LHCN-M2 (cell line): ENCODE measurements around the gene MAN1A1. TPM values are rescaled to one million over a fixed set of nuclear protein-coding genes. Genes with fewer than 3 reads are reported as not detected.
"Not testable (repeated sequence)": the region's sequence is repeated elsewhere in the genome, so short reads cannot be mapped to it uniquely, and the experiment has no call there.

ENCODE experiments used
- DNase-seq: peaks from one replicate; pipeline ENCODE4 v3.0.0-alpha.2; 2012; ENCODE audit warnings: low read depth
- total RNA-seq: library from RNA; depleted of rRNA; stranded (reverse); fragments of >200 nt; gene quantifications from 2 replicates; pipeline ENCODE4 v1.2.3, GENCODE V29; 2014

MAN1A1 gene
- total RNA-seq, 1 experiment from 2014 or later, result 104 TPM

DNA sequence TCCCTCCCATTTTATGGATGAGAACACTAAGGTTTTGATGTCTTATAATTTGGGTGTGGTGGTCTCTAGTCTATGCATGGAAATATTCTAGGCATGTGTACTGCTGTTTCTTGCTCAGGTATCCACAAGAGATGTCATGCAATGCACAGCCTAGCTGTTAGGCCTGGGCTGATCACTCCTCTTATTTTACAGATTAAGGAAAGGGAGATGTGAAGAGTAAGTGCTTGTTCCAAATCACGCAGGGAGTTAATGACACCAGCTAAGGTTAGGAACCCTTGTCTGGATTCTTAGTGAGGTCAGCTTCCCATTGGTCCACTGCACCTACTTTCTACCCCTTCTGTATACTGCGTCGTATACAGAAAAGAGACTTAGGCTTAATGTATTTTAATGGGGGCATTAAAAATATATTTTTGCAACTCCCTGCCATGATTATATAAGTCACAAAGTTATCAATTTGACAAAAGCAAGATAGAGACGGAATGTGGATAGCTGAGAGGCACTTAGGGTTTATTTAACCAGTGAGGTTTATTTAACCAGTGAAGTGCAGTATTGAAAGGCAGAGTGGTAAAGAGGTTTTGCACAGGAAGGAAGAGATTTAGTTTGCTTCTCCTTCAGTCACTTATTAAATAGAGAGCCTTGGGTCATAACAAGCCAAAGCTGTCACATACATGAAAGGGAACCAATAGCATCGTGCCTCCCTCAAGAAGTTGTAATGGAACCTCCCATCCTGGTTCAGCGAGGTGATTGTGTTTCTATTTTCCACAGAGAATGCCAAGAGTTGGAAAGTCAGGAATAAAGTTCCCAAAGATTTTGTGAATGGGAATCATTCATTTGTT lies 176.1 kb downstream of the MAN1A1 start:
- DNase-seq, result no peak

DNA sequence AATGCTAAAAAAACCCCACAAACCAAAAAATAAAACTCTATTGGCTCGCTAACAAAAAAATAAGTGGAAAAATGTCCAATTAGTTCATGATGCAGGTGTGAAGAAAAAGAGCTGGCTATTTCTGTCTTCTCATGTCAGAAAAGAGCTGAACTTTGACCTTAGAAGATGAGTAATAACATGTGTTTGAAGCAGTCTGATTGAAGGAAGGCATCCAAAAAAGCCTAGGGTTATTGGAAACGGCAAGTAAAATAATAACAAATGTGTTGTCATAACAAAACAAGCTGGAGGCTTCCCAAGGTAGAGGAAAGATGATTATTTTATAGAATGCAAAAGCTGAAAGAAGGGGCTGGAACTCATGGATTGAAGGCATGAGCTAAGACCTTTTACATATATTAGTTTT lies 176.7 kb downstream of the MAN1A1 start:
- DNase-seq, result peak; percentile 54

DNA sequence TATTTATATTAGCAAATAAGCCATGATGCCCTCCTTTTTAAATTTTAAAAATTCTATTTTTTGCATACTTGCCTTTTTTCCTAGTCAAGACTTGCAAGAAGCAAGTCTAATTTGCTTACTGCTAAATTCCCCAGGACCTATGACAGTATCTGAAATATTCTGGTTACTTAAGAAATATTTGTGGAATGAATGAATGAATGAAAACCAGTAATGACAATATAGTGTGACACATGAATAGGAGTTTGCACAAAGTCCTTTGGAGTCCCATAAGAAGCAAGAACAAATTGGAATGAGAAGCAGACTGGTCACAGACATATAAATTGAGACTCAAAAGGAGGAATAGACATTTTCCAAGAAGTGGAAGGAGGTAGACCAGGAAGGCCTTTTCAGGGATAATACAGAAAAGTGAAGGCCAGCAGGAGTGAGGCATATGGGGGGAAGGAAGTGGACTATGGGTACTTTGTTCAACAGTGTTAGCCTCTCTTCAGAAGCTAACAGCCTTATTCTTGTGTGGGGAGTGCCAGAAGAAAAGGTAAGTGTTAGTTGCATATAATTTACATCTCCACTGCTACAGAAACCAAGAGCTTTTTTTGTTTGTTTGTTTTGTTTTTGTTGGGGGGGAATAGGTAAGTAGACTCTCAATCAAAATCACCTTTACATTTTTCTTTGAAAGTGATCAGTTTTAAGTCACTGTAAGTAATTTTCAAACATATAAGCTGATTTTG lies 177.5 kb downstream of the MAN1A1 start:
- no peak for DNase-seq

DNA sequence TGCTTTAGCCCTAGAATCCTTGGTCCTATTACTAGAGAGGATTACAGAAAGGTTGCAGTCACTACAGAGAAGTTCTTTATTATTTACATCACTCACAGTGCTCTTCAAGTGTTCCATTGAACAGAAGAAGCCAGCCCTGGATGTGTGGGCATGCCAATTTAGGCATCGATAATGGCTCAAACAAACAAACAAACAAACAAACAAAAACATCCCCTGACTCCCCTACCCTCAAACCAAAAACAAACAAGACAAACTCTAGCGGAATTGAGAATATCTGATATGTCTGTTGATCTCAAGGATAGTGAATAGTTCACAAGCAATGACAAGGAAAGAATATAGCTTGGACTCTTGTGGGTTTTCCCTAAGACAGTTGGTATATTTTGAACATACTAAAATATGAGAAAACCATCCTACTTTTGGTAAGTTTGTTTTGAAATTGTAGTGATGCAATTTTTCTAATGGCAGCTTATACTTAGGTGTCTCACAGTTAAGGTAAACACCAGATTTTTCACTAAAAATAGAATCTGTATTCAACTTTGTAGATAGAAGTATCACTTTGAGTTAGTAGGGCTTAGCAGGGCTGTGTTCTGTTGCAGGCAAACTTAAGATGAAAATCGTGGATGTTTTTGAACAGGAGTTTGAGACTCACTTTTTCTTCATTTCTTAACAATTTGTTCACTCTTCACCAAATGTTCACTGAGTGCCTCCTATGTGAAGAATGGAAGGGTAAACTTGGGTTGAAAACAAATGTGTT lies 178.3 kb downstream of the MAN1A1 start:
- DNase-seq, result no peak

DNA sequence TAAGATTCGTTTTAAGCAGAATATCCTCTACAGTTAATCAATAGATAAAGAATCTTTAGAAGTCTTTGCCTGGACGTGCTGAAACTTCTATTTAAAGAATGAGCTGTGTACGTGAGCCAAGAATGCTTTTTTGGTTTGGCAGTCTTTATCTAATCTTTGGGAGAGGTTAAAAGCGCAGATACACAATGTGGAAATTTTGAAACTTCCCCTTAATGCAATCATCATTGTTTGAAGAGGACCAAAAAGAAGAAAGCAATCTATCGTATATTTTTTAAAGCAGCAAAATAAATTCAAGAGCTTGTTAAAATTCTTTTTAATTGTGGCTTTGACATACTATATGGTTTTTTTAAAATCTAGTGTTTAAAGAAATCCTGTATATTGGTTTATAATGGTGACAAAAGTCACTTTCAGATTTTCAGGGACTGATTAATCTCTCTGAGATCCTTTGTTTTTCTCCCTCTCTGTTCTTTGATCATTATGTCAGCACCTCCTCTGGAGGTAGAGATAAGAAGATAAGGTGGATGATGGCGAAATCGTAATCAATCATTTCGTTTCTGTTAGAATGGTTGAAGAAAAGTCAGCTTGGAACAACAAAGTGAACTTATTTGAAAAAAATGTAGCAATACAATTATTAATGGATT lies 179.0 kb downstream of the MAN1A1 start:
- DNase-seq, result no peak

DNA sequence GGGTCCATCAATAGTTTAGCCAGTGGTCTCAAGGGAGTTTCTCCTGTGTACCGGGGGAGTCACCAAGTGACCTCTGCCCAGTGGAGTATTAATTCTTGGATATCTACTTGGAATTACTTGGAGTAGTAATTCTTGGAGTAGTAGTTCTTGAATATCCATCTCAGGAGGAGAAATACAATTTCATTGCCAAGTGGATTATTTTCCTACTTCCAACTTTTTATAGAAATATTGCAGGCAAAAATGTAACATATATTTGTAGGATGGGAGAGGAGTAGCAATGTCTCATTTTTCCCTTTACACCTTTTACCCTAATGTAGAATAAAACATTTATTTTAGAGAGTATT lies 179.5 kb downstream of the MAN1A1 start:
- DNase-seq, result no peak

DNA sequence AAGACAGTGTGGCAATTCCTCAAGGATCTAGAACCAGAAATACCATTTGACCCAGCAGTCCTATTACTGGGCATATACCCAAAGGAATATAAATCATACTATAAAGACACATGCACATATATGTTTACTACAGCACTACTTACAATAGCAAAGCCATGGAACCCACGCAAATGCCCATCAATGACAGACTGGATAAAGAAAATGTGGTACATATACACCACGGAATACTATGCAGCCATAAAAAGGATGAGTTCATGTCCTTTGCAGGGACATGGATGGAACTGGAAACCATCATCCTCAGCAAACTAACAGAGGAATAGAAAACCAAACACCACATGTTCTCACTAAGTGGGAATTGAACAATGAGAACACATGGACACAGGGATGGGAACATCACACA lies 180.2 kb downstream of the MAN1A1 start:
- DNase-seq, result not testable (repeated sequence)

DNA sequence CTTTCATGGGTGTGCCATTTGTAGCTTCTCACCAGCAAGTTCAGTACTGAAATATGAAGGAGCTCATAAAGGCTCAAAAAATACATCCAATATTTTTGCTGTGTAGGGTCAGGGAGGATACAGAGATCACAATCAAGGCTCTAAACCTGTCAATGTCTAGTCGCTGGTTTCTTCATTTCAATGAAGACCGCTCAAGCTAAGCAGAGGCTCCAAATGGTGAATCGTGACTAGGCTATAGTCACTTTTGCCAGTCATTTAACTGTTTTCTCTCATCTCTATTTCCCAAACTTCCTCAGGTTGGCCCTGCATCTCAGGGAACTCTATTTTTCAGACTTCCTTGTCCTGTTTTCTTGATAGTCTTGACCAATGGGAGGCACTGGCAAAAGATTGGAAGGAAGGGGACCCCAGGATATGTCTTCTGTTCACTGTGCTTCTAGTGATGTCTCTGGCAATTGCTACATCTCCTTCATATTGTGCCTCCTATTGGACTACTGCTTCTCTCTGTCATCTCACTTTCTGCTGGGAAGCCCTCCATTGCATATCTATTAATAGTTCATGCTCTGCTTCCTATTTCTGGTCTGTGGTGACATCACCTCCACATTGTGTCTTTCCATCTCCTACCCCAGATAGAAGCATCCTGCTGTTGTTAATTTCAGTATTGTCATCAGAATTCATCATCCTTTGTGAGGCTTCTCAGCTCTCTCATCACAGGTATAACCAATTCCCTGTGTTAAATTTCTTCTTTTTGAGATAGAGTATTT lies 183.4 kb downstream of the MAN1A1 start:
- no peak for DNase-seq

DNA sequence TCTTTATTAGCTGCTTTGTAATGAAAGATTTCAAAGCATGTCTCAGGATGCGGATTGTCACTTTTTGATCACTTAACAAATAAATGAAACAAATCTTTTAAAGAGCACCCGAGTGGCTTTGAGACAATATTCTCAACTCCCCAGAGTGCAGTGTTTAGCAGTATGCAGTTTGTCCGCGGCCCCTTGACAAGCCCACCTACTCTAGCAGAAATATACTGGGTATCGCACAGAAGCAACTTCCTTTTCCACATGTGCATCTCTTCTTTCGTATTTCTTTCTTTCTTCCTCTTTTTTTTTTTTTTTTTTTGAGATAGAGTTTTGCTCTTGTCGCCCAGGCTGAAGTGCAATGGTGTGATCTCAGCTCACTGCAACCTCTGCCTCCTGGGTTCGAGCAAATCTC lies 186.6 kb downstream of the MAN1A1 start:
- DNase-seq, result no peak

DNA sequence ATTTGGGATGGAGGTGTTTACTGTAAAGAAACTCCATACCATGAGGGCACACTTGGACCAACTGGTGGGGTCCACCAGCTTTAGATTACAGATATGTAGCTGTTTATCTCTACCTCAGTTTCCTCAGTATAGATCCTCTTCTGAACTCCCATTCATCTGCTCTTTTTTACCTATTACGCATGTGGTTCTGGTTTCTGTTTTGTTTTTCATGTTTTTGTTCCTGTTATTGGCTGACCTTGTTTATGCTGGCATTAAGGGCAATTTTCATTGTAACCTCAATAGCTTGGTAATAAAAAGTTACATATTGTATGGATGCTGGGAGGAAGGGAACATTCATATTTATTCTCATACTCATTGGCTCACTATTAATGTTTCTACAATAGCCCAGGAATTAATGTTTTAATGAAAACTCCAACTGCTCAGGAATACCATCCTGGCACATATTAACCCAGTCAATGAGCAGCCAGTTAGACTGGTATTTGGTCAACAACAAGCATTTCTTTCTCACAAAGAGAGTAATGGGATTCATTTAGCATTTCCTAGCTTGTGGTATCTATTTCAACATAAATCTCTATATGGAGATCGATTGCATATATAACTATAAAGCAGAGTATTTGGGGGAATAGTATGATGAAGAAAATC lies 187.3 kb downstream of the MAN1A1 start:
- no peak for DNase-seq

DNA sequence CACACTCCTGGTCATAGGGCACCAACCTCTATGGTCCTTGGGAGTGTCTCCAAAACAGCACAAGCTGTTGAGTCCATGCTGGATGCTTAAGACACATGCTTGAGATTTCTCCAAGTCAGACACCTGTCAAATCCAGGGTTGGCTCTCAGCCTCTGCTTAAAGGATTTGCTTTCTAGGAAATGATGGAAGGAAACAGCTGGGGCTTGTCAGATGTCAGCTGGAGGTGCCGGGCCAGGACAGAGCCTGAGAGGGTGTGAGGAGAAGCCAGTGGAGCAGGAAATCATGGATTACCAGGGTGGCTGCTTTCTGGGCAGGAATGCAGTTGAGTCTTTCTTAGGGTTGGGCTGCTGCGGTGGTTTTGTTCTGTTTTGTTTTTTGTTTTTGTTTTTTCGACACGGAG lies 188.1 kb downstream of the MAN1A1 start:
- DNase-seq, result peak; percentile 99

DNA sequence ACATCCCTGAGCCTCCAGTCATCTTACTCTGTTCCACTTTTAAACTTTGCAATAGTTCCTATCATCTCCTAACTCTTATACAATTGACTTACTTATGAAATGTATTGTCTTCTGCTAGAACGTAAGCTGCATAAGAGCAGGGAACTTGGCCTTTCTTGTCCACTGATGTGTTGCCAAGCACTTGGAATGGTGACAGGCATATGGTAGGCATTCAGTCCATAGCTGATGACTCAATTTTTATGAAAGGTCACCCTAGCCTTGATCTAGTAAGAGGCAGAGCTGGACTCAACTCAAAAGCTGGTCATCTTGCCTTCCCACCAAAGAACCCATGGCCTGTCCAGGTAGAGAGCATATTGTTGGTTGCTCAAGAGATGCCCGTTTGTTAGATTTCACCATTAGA lies 188.7 kb downstream of the MAN1A1 start:
- DNase-seq, result no peak

DNA sequence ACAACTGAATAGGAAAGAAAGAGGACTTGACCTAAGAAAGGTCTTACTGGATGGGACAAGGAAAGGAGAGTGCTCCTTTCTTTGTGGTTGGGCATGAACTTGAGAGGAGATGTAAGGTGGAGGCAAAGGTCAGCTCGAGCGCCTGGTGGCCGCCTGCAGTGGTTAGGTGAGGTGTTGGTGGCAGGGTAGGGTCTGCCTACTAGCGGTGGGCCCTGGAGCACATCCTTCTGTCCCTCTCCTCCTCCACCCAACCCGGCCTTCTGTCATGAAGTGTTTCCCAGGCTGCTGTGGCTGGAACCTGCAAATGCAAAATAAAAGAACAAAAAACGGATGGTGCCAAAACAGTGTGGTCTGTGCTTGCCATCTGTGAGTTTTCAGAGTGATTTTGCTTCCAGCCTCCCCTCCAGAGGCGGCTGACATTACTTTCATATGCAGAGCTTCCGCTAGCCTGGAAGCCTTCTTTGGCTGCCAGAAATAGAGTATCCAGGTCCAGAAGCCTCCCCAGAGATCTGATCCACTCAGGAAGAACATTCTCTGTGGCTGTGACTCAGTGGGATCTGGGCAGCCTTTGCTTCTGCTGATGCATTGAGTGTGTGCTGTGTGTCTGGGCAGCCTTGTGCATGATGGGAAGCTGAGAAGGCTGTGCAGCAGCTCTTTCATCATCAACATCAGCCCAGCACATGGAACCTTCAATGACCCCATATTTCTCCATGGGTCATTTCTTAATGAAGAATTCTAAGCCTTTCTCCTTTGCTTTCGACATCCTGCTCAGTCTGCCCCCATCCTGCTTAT lies 191.3 kb downstream of the MAN1A1 start:
- DNase-seq, result peak; percentile 63

DNA sequence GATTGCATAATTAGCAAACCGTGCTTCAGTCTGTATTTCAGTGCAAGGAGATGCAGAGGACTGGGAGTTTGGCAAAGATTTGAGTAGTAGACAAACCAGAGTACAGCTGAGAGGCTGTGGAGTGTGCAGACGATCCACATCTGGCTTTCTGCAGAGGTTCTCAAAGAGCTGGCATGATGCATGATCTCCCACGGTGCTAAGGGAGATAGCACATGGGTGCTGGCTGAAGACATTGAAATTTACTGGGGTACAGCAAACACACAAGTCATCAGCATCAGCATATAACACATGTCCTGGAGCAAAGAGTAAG lies 192.1 kb downstream of the MAN1A1 start:
- DNase-seq, result no peak

DNA sequence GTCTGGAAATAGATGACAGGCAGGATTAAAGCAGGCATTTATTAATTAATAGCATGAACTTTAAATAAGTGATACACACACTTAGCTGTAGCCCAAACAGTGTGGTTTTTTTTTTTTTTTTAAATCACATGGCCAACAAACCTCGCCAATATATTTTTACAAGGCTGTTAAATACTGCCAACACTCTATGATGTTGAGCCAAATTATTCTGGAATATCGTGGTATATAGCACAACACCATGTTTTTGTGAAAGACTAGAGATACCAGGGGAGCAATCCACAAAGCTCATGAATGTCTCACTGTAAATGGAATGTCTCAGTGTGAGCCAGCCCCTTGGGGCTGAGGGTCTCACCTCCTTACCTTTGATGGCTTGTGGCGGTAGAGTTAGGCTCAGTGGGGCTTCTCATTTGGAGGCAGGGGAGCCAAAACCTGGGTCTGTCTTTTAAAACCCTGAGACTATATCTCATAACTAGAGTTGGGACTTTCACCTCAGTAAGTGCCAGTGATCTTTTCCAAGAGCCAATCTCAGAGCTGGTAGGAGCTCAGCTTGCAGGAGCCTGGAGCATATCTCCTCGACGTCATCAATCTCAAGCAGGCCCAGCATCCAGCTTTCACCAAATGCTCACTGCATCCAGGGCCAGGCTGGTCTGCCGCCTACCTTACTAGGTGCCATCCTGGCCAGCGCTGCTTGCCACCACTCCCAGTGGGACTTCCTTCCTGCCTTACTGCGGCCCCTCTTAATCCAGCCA lies 192.6 kb downstream of the MAN1A1 start:
- DNase-seq, result no peak

DNA sequence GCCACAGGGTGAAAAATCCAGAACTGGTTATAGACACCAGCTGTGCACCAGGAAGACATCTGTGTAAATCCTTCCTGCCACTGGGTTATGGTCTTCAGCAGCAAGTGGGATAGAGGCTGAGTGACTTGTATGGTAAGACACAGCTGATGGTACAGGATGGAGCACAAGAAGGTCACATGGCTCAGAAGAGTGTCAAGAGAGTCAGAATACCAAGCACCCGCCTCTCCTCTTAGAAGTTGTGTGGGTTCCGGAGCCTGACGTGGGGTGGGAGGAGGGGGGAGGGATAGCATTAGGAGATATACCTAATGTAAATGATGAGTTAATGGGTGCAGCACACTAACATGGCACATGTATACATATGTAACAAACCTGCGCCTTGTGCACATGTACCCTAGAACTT lies 193.5 kb downstream of the MAN1A1 start:
- DNase-seq, result not testable (repeated sequence)

DNA sequence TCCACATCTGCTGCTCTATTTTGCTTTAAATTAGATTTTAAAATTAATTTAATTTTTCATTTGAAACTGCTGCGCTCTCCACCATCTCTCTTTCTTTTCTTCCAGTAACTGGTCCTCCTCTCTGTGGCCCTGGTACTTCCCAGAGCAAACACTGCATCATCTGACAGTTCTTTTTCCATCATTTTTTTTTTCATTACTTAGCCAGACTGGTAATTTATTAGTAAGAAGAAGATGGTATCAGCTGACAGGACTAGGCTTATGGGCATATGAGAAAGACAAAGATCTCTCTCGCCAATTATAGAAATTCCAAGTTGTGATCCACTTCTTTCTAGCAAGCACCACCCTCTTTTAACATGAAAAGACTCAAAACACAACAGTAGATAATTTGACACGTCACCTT lies 197.4 kb downstream of the MAN1A1 start:
- DNase-seq, result no peak

DNA sequence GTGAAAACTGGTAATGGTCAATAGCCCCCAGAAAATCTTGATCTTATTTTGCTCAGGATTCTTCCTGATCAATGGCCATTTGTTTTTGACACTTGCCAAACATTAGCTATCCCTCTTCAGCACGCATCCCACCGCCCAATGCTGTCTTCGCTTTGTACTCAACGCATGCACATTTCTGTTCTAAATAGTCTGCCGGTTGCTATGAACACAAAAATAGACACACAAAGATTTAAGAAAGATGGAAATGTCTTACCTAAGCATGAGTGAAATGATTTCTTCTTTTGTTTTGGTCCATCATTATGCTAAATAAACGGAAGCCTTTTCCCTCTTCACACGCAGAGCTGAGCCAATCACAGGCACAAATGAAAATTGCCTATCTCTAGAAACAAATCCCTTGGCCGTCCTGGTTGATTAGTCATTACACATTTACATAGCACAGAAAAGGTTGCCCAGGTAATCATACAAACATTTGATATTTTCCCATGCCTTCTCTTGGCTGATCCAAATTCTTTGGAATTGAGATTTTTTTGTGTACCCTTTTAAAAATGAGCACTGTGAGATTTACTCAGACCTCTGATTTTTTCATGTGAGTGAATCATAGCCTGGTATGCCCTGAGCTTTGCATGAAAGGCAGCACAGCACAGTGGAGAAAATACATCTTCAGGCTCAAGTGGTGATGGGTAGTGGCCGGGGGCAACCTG lies 200.6 kb downstream of the MAN1A1 start:
- peak; percentile 27 for DNase-seq
